ENCODE data around the gene MYBPC2.

GRCh38 chr19:50387176-50387867 lies 45.4 kb upstream of the MYBPC2 start:
- TF ChIP-seq TOX (CRISPR knock-in tag; IDR thresholded peaks at IDR 0.05; ENCODE audit: borderline replicate concordance) (no peak), ZNF565 (CRISPR knock-in tag; conservative IDR thresholded peaks at IDR 0.05; ENCODE audit: low read depth) (no peak)

Data from SK-N-SH treated with all-trans-retinoic acid at 6 μM for 48 hours (cell line).